MM.1S (cell line): ENCODE results near the gene TFPI.

ENCODE experiments used
- CTCF ChIP-seq: fragments of 300-600 bp; sonication (generic); IDR thresholded peaks from 2 replicates; pipeline ENCODE4 v1.5.1; 2016; ENCODE audit warnings: antibody characterized with exemption, low read length, mixed read lengths
- EZH2 ChIP-seq: fragments of 300-600 bp; sonication (generic); optimal IDR thresholded peaks from 2 replicates; pipeline ENCODE3; 2017; ENCODE audit warnings: low read depth, mild to moderate bottlenecking, antibody characterized with exemption, low read length, mixed read lengths

GRCh38 chr2:187543488-187543887 is 10.7 kb downstream of the TFPI start:
- TF ChIP-seq CTCF = no peak
- no peak for TF ChIP-seq EZH2
